Tibial nerve (tissue), 4 donors: ENCODE measurements around the gene JMJD6.

Experiments used
- EP300 ChIP-seq, 2 donors: sonication (generic); formaldehyde crosslinking; IDR thresholded peaks; one replicate each; pipeline ENCODE4 v1.6.1; 2017; ENCODE audit warnings: antibody characterized with exemption in 2 of 2, mild to moderate bottlenecking in 1 of 2
- POLR2A ChIP-seq, 2 donors: fragments of 450-650 bp; IDR thresholded peaks; one replicate each; pipeline ENCODE4 v1.6.1; 2017; ENCODE audit warnings: antibody characterized with exemption in 2 of 2, mild to moderate bottlenecking in 2 of 2, moderate library complexity in 2 of 2
- TF ChIP-seq, protein P1 (sequence below), 5 experiments: fragments of 200-600 bp in 3 of 5; fragments of 450-650 bp in 2 of 5; sonication (generic) in 3 of 5; IDR thresholded peaks; one replicate each; pipeline ENCODE4 v1.5.1; 2016 to 2019; ENCODE audit warnings: antibody characterized with exemption in 5 of 5, mild to moderate bottlenecking in 3 of 5, moderate library complexity in 2 of 5

DNA sequence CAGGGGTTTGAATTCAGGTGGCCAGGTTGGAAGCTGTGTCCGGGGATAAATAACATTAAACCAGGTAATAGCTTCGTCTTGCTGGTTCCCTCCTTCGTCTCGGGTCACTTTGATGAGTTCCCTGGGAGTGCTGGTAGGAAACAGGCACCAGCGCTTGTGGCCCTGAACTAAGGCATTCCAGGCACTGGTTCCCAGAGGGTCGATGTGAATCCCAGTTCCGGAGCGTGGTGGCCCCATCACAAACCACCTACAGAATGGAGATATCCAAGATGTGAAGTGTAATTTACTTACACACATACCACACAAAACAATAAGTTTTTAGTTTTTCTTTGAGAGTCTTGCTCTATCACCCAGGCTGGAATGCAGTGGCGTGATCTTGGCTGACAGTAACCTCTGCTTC is 2.6 kb downstream of the JMJD6 start:
- TF ChIP-seq, protein P1, sequence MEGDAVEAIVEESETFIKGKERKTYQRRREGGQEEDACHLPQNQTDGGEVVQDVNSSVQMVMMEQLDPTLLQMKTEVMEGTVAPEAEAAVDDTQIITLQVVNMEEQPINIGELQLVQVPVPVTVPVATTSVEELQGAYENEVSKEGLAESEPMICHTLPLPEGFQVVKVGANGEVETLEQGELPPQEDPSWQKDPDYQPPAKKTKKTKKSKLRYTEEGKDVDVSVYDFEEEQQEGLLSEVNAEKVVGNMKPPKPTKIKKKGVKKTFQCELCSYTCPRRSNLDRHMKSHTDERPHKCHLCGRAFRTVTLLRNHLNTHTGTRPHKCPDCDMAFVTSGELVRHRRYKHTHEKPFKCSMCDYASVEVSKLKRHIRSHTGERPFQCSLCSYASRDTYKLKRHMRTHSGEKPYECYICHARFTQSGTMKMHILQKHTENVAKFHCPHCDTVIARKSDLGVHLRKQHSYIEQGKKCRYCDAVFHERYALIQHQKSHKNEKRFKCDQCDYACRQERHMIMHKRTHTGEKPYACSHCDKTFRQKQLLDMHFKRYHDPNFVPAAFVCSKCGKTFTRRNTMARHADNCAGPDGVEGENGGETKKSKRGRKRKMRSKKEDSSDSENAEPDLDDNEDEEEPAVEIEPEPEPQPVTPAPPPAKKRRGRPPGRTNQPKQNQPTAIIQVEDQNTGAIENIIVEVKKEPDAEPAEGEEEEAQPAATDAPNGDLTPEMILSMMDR (IDR thresholded peaks at IDR 0.05) = no peak
- TF ChIP-seq EP300 (IDR thresholded peaks at IDR 0.05) = no peak
- no peak for TF ChIP-seq POLR2A (IDR thresholded peaks at IDR 0.05)
